ENCODE results near the gene ELOVL6.

Gene ELOVL6

GRCh38 chr4:110020139-110020538 is 178.3 kb downstream of the ELOVL6 start:
- DNase-seq: no peak

DNA sequence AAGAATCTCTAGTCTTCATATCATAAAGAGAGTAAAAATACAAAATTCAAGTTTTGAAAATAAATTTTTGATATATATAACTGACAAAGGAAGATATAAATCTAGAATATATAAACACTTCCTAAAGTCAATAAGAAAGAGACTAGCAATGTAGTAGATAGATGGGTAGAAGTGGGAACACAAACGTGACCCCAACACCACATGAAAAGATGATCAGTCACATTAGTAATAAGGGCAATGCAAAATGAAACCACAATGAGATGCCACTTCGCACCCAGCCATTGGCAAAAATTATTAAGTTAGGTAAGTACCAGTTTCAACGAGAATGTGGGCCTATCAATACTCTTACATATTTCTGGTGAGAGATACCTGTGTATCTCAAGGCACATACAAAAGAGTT is 179.3 kb downstream of the ELOVL6 start:
- DNase-seq: no peak

DNA sequence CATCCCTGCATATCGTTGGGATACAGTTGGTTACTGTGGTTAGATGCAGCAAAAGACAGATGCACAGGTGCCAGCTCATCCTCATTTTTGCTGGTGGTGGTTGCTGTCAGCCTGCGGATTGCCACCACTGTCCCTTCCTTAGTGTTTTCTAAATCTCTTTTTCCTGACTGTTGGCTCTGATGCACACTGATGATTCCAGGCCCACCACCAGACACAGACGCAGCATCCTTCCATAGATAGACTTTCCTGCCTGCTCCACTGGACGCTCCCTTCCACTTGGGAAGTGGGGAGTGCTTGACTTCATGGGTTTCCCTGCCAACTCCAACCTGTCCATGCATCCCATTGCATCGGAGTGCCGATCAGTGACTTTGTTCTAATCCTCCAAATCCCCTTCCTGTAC is 184.2 kb downstream of the ELOVL6 start:
- DNase-seq: no peak

DNA sequence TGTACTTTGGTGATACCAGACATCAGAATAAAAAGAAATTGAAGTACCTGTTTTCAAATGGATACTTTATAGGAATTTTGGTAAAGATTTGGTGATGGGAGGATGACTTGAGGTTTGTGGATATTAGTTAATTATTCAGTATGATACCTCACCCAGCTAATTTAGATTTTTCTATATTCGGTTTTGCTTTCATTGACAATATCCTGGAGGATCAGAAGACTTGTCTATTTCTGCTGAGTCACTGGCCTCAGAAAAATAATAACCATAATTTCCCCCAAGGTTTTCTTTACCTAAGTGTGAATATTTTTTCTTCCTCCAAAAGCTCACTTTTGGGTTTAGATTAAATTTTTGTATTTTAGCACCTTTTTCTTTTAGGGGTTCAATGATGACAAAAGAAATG is 185.5 kb downstream of the ELOVL6 start:
- no peak for DNase-seq

DNA sequence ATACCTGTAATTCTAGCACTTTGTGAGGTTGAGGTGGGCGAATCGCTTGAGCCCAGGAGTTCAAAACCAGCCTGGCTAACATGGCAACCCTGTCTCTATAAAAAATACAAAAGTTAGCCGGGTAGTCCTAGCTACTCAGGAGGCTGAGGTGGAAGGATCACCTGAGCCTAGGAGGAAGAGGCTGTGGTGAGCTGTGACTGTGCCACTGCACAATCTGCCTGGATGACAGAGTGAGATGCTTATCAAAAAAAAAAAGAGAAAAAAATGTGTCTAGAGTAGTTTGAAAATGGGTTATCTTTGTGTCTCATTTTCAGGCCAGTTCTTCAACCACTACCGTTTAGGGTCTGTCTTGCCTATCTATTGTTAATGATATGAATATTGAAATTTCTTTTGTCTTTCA is 187.6 kb downstream of the ELOVL6 start:
- no peak for DNase-seq

DNA sequence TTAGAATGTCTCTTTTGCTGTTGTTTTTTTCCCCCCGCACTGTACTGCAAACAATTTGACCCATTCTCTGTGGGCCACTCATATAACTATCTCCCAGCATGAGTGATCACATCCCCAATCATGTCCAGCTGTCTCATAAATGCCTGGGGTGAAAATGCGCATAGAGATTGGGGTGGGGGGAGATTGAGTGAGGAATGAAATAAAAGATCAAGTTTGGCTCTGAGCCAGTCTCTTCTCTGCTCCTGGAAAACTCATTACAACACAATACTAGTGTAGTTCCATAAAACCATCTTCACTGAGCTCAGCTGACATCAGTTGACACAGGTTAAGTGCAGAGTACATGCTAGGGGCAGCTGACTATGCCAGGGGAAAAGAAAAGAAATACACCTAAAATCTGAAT is 188.9 kb downstream of the ELOVL6 start:
- DNase-seq: no peak

- DNase-seq: no peak
These were observed 189.9 kb downstream of the ELOVL6 start for GRCh38 chr4:110008540-110008939.

- no peak for DNase-seq
These were observed 191.2 kb downstream of the ELOVL6 start for GRCh38 chr4:110007217-110007616.

DNA sequence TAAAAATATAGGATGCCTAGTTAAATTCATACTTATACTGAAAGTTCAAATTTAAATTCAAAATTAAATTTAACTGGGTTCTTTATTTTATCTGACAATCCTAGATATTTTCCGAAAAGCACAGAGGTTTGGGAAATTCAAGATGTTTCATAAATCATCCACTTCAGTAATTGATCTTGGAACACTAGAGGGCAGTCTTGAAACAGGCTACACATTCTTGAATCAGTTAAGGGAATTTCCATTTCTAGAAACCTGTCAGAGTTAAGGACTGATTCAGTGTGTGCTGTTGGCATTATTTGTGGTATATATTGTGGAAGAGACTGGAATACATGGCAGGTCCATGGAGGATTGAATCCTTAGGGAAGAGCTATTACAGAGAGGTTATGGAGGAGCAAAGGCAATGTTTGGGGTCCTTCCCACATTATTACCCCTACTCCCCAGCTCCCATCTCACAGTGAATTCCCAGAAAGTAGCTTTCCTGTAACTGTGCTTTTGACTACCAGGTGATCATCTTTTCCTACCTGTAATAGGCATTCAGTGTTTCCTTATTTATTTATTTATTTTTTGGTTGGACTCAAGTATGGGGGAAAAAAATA is 192.9 kb downstream of the ELOVL6 start:
- peak; percentile 2 for DNase-seq

DNA sequence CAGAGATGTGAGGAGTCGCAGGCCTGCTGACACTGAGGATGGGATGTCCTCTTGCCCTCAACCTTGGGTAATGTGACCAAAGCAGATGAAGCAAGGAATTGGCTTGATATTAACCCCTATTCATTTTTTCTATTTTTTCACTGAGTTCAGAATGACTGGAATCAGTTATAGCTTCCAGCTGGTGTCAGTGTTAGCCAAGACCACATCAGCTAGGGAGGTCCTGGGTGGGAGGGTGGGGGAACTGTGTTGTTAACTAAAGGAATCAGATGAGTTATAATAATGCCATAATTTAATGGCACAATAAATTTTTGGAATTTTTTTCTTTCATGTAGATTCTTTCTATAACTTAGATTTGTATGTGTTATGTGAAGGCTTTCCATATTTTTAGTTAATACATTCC is 193.9 kb downstream of the ELOVL6 start:
- DNase-seq: no peak

DNA sequence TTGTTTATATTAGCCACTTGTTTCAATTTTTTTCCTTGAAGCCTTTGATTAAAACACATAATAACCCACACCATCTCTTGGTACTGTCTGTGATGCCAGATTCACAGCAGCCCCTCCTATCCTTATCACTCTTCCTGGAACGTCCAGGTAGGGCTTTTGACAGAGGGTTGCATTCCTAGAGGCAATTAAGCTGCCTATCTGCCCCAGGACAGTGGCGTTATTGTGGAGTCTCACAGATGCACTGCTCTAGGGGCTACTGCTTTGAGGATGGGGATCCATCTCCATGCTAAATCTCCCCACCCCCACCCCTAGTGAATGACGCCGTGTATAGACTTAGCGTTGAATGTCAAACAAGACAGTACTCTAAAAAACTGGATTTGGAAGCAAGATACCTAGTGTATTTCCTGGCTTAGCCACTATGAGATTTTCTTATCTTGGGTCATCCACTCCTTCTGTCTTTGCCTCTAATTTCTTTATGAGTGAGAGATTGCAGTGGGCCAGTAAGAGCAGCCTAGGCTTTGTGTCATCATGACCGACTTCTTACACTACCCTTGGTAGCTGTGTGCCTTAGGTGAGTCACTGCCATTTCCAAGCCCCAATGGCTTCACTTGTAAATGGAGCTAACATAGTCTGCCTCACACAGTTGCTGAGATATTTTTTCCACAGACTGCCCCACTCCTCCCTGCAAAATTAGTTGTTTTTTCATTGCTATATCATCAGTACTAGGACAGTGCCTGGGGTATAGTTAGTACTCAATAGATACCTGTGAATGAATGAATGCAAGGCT is 194.8 kb downstream of the ELOVL6 start:
- no peak for DNase-seq

GRCh38 chr4:110002326-110002725 is 196.1 kb downstream of the ELOVL6 start:
- no peak for DNase-seq

GRCh38 chr4:109999585-109999912 is 198.9 kb downstream of the ELOVL6 start:
- no peak for DNase-seq

DNA sequence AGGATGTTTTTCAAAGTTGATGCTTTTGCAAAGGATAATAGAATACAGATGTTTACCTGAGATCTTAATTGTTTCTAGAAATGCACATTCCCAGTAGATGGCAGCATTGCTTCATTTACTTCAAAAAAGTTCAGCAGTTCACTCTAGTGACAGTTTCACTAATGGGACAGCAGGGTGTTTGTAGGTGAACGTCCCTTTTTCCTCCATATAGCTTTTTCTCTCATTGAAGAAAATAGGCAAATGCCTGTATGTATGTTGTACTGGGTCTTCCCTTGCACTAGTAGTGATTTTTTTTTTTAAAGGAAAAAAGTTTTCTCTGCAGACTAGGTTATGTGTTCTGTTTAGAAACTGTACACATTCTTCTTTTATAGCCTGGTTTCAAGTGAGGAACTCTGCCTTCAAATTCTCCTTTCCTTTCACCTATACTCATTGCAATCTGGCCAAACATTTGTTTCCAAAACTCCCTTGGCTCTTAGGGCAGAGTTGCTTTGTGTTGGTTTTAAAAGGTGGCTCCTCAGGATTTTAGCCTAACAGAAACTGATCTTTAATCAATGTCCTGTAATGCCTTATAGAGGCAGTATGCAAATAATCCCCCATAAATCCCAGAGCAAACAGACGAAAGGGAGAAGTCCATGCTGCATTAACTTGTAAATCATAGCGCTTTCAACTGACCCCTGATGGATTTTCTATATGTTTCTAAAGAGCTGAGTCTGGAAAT is 199.4 kb downstream of the ELOVL6 start:
- DNase-seq: peak; percentile 13

- no peak for DNase-seq
These were observed 201.9 kb downstream of the ELOVL6 start for GRCh38 chr4:109996526-109996925.

All from DMS153 (cell line).